ENCODE measurements around the gene SLC9A1.

Gene SLC9A1

DNA sequence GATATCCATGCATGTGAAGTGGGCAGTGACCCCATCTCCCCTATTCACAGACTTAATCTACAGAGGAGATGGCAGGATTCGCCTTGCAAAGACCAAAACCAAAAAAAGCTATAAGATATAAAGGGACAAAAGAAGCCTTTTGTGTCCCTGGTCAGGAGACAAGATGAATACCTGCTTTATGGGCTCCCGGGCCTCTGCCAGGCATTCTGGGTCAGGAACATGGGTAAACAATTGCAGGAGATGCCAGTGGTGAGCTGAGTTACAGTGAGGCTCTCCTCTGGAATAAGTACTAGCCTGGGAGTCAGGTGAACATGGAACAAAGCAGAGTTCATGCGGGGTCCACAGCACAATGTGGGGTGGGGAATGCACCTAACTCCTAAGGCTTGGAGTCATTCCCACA, 4.7 kb downstream of the SLC9A1 start:
- no peak for DNase-seq

DNA sequence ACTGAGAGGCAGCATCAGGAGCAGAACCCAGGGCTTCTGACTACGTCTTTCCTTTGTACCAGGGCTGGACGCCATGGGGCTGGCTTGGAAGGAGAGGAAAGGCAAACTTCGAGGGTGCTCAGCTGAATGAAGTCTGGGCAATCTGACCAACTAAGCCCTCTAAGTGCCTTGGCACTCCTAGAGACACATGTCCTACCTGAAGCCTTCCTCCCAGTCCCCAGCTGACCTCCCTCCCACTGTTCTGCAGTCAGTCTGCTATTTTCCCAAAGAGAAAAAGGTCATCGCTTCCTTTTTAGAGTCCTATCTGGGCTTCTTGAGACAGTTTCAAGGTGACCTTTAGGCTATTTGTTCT, 5.2 kb downstream of the SLC9A1 start:
- DNase-seq = no peak

DNA sequence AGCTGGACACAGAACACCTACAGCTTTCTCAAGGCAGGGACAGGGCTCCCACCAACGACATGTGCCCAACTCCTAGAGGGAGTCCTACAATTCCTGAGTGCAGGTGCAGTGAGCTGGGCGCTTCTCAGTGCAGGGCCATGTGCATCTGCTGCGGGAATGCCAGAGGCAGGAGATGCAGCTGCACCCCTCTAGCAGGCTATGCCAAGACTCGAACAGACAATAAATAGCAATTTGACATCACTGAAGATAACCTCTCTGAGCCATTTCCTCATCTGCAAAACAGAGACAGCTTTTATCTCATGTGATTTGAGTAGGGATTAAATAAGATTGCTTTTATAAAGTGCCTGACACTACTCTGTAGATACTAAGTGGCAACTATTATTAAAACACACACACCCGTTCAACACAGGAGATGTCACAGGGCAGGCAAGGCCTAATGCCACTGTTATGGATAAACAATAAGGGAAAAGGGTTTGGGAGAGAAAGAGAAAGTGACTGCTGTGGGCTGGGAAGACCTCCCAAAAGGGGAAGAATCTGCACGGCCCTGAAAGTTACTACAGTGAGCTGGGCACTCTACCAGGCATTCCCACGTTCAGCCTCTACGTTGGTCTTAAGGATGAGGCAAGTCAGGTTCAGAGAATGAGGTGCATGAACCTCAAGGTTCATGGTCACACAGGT, 5.7 kb downstream of the SLC9A1 start:
- no peak for DNase-seq

DNA sequence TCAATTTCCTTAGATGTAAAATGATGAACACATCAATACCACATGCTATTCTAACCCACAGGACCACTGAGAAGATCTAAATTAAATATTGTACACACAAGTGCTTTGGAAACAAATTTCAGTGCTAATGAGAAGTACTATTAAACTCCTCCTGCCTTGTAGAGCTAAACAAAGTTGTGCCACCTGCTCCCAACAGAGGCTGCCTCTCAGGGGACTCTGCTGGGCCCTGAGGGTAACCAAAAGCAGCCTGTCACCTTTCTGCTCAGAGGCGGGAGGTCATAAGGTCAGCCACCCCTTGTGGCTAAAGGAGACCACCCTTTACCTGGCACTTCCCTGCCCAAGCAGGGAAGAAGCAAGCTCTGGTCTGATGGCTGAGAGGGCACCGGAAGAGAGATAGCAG, 6.3 kb downstream of the SLC9A1 start:
- DNase-seq = no peak

DNA sequence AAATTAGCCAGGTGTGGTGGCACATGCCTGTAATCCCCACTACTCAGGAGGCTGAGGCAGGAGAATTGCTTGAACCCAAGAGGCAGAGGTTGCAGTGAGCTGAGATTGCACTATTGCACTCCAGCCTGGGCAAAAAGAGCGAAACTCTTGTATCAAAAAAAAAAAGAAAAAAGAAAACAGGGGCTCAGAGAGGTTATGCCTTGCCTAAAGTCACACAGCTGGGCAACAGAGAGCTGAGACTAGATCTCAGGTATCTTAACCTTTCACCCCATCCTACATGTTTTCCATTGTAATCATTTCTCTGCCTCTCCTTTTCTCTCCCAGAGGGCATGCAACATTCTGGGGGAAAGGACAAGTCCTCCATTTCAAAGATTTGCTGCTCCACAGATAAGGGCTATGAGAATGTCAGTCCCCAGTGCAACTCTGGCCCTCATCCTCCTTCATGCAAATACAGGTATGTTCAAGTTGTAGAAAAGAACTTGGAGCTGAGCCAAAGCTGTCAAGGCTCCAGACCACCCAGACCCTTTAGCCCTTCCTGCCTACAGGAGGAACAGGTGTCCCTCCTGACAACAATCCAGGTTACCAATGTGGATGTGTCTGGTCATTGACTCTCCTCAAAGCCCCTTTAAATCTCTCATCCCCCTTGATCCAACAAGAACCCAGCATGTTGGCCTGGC, 6.9 kb downstream of the SLC9A1 start:
- no peak for DNase-seq

DNA sequence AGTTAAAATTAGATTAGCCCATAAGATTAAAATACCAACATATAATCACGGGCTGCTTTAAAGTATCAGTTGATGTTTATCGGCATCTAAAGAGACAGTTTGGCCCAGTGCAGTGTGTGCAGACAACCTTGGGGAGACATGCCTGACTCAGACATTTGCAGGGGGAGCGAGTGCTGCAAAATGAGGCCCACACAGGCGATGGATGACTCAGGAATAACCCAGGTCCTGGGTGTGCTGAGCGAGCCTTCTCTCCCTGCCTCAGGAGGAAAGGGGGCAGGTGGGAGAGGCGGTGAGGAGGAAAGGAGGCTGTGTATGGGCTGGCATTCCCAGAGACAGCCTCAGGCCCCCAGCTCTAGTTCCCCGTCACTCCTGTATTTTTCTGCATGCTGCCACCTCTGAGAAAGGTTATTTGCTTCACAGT, 9.0 kb downstream of the SLC9A1 start:
- DNase-seq = peak; percentile 51

DNA sequence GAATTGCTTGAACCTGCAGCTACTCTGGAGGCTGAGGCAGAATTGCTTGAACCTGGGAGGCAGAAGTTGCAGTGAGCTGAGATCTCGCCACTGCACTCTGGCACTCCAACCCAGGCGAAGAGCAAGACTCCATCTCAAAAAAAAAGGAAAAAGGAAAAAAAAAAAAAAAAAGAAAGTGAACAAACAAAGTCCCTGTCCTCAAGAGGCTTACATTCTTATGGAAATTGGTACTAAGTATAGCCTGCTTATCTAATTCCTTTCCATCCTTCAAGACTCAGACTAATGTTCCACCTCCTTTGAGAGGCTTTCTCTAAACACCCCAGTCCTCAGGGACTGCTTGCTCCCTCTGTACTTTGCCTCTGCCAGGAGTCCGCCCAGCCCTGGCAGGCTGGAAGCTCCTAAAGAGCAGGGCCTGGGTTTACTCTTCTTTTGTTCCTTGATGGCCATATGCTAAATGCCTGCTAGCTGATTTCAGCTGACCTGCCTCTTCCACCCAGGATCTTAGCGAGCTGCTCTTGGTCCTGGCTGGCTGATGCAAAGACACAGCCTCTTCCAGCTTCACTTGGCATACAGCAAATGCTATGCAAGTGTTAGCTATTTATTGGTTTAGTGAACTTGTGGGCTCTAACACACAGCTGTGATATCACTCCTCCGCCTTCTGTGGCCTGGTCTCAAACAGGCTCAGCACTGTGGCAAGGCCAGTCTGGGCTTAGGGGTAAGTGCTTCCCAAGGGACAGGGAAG, 9.8 kb downstream of the SLC9A1 start:
- peak; percentile 52 for DNase-seq

DNA sequence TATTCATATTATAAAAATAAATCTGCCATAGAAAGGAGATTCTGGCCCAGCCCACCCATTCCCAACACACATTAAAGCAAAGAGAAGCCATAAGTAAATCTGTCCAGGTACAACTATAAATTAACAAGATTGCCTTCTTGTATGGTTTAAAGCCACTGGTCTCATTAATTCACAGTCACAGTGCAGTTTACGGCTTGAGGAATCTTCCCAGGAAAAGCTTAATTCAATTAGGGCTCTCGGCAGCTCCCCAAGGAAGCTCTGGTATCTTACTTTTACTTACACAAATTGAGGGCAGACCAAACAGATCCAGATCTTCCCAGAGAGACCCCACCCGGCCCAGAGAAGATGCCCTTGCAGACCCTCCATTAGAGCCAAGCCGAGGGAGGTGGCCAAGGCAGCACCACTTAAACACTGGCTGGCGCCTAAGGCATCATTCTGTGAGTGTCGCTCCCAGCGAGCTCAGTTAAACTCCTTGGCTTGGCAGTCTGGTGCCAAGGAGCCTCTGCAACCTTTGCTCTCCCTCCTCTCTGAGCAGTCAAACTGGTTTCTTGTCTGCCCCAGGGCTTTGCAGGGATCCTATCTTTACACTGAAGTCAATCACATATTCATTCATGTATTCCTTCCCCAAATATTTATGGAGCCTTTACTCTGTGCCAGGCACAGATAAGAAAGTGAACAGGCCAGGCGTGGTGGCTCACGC, 10.7 kb downstream of the SLC9A1 start:
- DNase-seq = no peak

DNA sequence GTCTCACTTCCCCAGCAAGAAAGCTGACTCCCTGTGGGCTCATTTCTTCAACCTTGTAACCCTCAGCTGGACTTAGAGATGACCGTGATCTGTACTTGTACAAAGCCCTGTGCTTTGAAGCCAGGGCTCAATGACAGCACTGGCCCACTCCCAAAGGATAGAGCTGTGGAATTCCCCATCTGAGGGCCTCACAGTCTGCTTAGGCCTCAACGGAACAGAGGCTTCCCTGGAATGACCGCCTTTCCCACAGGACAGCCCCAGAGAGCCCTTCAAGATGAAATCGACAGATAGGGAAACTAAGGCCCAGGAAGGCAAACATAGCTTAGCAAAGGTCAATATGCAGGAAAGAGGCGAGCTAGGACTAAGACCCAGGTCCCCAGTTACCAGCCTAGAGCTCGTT, 11.5 kb downstream of the SLC9A1 start:
- DNase-seq = no peak

DNA sequence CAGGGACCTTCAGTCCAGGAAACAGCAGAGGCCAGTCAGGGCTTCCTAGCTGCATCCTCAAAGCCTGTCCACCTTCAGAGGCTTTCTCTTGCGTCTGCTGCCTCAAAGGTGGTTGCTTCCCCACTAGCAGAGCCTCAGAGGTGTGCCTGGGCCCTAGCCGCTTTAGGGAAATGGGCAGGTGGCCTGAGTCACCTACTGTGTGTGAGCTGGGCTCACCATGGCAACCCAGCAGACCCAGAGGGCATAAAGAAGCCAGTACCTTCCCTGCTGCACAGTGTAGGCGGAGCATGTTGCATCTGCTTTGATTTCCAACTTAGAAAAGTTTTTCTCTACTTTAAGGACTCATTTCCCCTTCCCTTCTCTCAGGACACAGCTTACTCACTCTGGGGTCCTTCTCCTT, 12.5 kb downstream of the SLC9A1 start:
- DNase-seq = no peak

DNA sequence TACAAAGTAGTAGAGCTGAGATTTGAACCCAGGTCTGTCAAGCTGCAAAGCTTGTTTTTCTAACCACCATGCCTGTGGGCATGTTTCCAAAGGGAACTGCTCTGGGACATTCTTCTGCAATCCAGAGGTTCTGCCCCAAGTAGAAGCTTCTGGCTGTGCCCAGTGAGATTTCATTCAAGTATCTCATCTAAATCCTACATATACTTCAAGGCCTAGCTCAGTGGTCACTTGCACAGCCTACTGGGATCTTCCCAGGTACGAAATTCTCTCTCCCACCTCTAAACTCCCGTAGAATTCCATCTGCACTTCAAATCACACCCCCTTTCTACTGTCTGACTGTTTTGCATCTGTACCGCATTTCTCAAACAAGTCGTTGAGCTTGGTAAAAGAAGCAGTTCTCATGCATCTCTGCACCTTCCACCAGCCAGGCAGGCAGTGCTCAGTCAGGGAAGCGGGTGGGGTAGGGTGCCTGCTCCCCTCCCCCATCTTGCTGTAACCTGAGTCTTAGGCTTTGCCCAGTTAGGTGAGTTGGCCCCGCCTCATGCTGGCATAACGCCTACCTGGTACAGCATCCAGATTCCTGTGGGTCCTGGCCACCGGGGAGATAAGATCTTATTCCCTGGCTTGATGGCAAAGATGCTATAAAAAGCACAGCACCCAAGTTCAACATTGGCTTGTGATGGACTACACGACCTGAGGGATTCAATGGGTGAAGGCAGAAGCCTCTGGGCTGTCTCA, 13.5 kb downstream of the SLC9A1 start:
- DNase-seq = no peak

DNA sequence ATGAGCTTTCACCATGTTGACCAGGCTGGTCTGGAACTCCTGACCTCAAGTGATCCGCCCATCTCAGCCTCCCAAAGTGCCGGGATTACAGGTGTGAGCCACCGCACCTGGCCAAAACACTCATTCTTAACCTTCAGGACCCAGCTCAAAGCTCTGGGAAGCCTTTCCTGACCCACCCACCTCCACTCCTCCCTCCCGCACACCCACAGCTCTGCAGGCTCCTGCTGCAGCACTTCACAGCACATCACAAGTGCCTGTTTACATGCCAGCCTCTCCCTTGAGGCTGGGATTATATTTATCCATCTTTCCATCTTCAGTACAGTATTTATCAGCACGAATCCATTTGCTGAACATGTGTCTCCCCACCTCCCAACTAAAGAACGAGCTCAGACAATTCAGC, 14.9 kb downstream of the SLC9A1 start:
- DNase-seq = no peak

DNA sequence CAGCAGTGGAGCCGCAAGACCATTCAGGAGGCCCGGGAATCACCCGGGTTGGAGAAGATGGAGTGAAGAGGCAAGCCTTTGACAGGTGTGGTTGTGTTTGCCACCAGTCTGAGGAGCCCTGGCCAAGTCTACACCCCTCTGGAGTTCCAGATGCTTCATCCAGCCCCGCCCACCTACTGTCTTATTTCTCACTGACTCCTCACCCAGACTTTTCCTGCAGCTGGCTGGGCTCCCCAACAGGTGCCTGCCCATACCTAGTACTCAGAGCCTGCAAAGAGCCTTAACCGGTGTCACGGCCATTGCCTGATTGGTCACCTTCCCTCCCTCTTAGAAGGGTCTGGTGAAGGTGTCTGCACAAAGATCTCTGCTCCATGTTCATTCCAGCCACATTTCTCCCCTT, 16.0 kb downstream of the SLC9A1 start:
- no peak for DNase-seq

DNA sequence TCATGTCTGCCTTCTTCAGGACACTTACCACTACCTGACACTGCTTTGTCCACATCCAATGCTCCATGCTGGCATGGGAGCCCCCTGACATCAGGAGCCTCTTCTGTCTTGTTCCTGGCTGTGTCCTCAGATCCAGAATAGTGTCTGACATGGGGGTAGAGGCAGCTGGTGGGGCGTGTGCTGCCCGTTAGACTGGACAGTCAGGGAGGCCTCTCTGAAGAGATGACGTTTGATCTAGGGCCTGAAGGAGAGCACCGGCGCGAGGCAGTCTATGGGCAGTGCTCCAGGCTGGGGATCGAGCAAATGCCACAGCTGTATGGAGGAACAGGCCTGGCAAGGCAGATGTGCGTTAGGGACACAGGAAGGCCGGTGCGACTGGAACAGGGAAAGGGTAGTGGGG, 16.6 kb downstream of the SLC9A1 start:
- no peak for DNase-seq

DNA sequence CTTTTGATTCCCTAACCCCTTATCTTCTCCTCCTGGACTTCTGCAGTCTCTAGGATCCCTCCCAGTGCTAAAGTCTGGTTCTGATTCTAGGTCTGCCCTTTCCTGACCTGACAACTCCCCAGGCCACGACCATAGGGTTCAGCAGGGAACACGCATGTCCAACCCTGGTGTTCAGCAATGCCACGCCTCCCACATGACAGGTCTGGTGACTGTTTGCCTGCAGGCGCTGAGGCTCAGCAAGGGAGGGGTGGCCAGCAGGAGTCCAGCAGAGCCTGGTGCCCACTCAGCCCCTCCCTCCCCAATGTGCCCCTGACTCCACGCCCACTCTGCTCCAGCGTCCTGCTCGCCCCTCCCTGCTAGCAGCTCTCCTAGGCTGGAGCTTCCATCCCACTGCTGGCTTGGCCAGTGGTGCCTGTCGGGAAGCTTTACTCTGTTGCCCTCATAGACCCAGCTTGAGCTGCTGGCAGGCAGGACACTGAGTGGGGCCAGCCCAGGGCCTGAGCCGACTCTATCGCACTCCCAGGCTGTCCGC, 17.3 kb downstream of the SLC9A1 start:
- peak; percentile 82 for DNase-seq

DNA sequence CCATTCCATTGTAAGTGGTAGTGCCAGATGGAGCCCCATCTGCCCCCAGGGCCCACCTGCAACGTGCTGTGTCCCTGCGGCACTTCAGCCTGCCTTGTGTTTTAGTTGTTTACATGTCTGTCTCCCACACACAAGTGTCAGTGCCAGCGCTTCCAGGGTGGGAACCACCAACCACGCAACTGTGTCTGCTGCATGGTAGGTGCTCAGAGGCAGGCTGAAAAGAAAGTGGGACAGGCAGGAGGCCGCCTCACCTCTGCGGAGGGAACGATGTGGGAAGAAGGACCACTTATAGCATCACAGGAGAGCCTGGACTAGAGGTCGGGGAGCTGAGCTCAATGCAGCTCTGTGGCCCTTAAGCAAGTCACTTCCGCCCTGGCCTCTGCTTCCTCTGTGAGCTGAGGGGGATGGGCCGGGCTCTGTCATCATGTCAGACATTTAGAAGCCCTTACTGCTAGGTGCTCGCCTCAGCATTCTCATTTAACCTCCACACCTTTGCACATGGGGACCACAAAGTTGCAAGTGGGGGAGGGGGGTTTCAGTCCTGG, 17.9 kb downstream of the SLC9A1 start:
- no peak for DNase-seq

DNA sequence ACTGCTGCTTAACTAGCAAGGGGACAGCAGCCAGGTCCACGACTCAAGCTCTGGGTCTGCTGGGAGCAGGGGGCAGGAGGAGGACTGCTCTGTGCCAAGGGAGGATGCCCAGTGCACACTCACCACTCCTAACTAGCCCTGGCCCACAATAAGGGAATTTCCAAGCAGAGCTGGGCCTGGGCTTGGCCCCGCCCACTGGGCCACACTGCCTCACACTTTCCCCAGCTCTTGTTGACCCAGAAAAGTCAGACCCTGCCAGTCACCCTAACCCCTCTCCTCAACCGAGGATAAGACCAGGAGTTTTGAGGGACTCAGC, 18.7 kb downstream of the SLC9A1 start:
- no peak for DNase-seq

DNA sequence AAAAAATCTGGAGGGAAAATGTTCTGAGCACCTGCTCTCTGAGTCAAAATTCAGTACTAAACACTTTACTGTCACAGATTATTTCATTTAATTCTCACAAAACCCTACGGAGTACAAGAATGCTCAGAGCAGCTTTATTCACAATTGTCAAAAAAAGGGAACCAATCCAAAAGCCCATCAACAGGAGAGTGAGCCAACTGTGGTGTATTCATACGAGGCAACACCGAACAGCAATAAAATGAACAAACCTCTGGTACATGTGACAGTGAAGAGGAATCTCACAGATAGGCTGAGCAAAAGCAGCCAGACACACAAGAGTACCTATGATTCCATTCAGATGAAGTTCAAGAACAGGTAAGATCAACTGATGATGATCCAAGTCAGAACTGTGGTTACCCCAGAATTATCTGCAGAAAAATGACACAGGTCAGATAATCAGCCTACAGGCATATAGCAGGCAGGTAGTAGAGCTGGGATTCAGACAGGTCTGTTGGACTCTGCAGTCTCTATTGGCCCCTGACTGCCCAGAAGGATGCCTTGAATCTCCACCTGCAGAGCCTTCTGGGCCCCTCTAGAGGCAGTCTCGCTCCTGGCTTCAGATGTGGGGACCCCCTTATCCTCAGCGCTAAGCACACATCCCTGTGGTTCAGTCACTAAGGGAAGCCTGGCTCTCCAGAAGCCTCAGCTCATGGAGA, 19.2 kb downstream of the SLC9A1 start:
- no peak for DNase-seq

DNA sequence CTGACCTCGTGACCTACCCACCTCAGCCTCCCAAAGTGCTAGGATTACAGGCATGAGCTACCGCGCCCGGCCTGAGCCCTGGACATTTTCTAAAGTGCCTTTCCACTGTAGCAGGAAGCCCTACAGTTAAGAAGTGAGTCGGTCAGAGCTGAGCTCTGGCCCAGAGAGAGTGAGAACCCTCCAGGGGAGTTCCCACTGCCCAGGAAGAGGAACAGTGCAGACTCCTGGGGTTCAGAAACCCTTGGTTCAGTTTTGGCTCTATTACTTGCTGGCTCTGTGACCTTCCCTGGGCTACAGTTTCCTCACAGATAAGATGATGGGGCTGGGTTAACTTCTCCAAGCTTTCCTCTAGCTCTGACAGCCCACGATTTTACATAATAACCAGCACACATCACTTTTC, 20.9 kb downstream of the SLC9A1 start:
- no peak for DNase-seq

DNA sequence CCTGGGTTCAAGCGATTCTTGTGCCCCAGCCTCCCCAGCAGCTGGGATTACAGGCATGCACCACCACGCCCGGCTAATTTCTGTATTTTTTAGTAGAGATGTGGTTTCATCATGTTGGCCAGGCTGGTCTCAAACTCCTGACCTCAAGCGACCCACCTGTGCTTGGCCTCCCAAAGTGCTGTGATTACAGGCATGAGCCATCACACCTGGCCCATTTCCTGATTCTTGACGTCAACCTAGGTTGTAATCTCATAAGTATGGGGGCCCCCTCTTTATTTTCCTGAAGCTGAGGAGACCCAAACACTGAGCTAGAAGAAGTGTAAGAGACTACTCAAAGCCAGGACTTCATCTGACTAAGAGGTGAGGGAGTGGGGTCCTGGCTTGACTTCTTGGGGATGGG, 21.8 kb downstream of the SLC9A1 start:
- no peak for DNase-seq

DNA sequence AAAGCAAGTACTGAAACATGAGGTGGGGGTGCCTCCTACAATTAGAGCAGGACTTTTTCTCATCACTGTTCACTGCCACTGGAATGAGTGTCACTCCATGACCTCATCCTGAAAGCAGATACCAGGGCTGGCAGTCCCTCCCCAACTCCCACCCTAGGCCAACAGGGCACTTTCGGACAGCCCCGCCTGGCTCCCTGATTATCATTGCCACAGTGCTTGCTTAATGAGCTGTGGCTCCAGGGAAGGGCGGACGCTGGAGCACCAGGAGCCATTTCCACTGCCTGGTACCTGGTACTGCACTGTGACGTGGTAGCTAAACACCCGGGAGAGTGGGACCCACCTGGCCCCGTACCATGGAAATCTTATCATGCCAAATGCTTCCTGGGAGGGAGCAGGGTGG, 22.3 kb downstream of the SLC9A1 start:
- no peak for DNase-seq

DNA sequence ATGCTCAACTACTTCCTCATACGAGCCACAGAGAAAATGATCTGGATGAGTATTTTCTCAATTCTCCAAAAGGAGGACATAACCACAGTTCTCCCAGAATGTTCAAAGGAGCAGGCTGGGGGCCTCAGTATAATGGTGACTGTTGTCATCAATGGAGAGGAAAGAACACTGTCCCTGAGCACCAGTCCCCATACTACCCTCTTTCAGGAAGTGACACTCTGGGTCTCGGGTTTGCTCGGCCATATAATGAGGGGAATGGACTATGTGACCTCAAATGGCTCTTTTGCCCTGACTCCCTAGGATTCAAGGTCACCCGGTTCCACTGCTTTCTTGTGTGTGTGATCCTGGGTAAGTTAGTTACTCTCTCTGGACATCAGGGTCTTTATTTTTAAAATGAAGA, 22.8 kb downstream of the SLC9A1 start:
- DNase-seq = no peak

All from eye (tissue), 1 donor.